Loucy (cell line): ENCODE measurements around the gene AUNIP.

Source experiments
- H2AFZ ChIP-seq: fragments of 200-600 bp; sonication (generic); 2 replicates; pipeline ENCODE4 v1.6.0; 2016; ENCODE audit warnings: antibody characterized with exemption, mild to moderate bottlenecking, low read length, moderate library complexity
- H3F3A ChIP-seq: fragments of 200-600 bp; 2 replicates; pipeline ENCODE4 v1.6.0; 2016; ENCODE audit warnings: antibody characterized with exemption, low read depth, mild to moderate bottlenecking
- H3K27me3 ChIP-seq: fragments of 200-600 bp; sonication (generic); 2 replicates; pipeline ENCODE4 v1.6.1; 2014; ENCODE audit warnings: low read length, mild to moderate bottlenecking; ENCODE audit not compliant: insufficient read depth, poor library complexity, severe bottlenecking
- H3K36me3 ChIP-seq: fragments of 200-600 bp; sonication (generic); 2 replicates; pipeline ENCODE4 v1.6.1; 2016; ENCODE audit warnings: low read length; ENCODE audit not compliant: insufficient read depth
- H3K4me1 ChIP-seq: fragments of 200-600 bp; sonication (generic); 2 replicates; pipeline ENCODE4 v1.5.1; 2014; ENCODE audit warnings: low read length, mild to moderate bottlenecking; ENCODE audit not compliant: insufficient read depth, poor library complexity, severe bottlenecking
- H3K4me2 ChIP-seq: fragments of 200-600 bp; sonication (generic); 2 replicates; pipeline ENCODE4 v1.6.0; 2014; ENCODE audit warnings: antibody characterized with exemption, low read length, low read depth, mild to moderate bottlenecking; ENCODE audit not compliant: poor library complexity, severe bottlenecking
- H3K4me3 ChIP-seq: fragments of 200-600 bp; sonication (generic); 2 replicates; pipeline ENCODE4 v1.5.1; 2014; ENCODE audit warnings: low read length, mild to moderate bottlenecking, mixed read lengths; ENCODE audit not compliant: poor library complexity, severe bottlenecking
- H3K79me2 ChIP-seq: fragments of 200-600 bp; sonication (generic); 2 replicates; pipeline ENCODE4 v1.6.1; 2014; ENCODE audit warnings: low read length; ENCODE audit not compliant: insufficient read depth
- H3K9ac ChIP-seq: fragments of 200-600 bp; sonication (generic); 2 replicates; pipeline ENCODE4 v1.6.0; 2014; ENCODE audit warnings: mild to moderate bottlenecking, low read depth, low read length, moderate library complexity; ENCODE audit not compliant: poor library complexity, severe bottlenecking
- H3K9me2 ChIP-seq: fragments of 200-600 bp; sonication (generic); replicated peaks from 2 replicates; pipeline ENCODE4 v1.6.1; 2016; ENCODE audit warnings: low read depth, low read length, mixed read lengths
- H3K9me3 ChIP-seq: fragments of 200-600 bp; sonication (generic); 2 replicates; pipeline ENCODE4 v1.6.1; 2014; ENCODE audit warnings: mild to moderate bottlenecking, antibody characterized with exemption, low read length, low read depth; ENCODE audit not compliant: insufficient read depth
- H4K20me1 ChIP-seq: fragments of 200-600 bp; sonication (generic); 2 replicates; pipeline ENCODE4 v1.6.0; 2014; ENCODE audit warnings: antibody characterized with exemption, low read length, mild to moderate bottlenecking; ENCODE audit not compliant: insufficient read depth, poor library complexity, severe bottlenecking
- CTCF ChIP-seq: fragments of 200-600 bp; sonication (generic); conservative IDR thresholded peaks from 2 replicates; pipeline ENCODE4 v1.5.1; 2014; ENCODE audit warnings: mild to moderate bottlenecking, antibody characterized with exemption, low read length
- EZH2phosphoT487 ChIP-seq: fragments of 200-600 bp; IDR thresholded peaks from 2 replicates; pipeline ENCODE4 v1.6.1; 2018; ENCODE audit warnings: antibody characterized with exemption, mild to moderate bottlenecking, moderate library complexity, borderline replicate concordance

Gene AUNIP

GRCh38 chr1:25798666-25799351 is 60.4 kb downstream of the AUNIP start:
- TF ChIP-seq EZH2phosphoT487 (no peak), CTCF (no peak)
- H3F3A ChIP-seq = no peaks in the 10 kb centered on the region
- H3K36me3 ChIP-seq = no peaks in the 10 kb centered on the region
- no peak overlapping the region for H3K9ac ChIP-seq
- no peaks in the 10 kb centered on the region for H4K20me1 ChIP-seq
- no peak overlapping the region for H3K4me2 ChIP-seq
- H3K79me2 ChIP-seq = no peaks in the 10 kb centered on the region
- peaks cover 11% of the 10 kb centered on the region for H3K27me3 ChIP-seq
- no peak overlapping the region for H2AFZ ChIP-seq
- H3K9me2 ChIP-seq = no peaks in the 10 kb centered on the region
- H3K4me3 ChIP-seq = no peak overlapping the region
- no peaks in the 10 kb centered on the region for H3K9me3 ChIP-seq
- no peaks in the 10 kb centered on the region for H3K4me1 ChIP-seq

GRCh38 chr1:25797939-25798338 is 61.3 kb downstream of the AUNIP start:
- Histone ChIP-seq H3K9me3 (no peaks in the 10 kb centered on the region), H3K4me1 (no peaks in the 10 kb centered on the region), H3K27me3 (peaks cover 11% of the 10 kb centered on the region), H3F3A (no peaks in the 10 kb centered on the region), H3K9me2 (no peaks in the 10 kb centered on the region), H3K4me3 (no peak overlapping the region), H3K36me3 (no peaks in the 10 kb centered on the region), H4K20me1 (no peaks in the 10 kb centered on the region), H3K9ac (no peak overlapping the region), H2AFZ (no peak overlapping the region), H3K79me2 (no peaks in the 10 kb centered on the region), H3K4me2 (no peak overlapping the region)
- no peak for TF ChIP-seq EZH2phosphoT487
- peak; percentile 82 for TF ChIP-seq CTCF

GRCh38 chr1:25796811-25797458 is 62.3 kb downstream of the AUNIP start:
- Histone ChIP-seq H3K36me3 (no peaks in the 10 kb centered on the region), H3K4me1 (no peaks in the 10 kb centered on the region), H3K27me3 (peaks cover 11% of the 10 kb centered on the region), H3K4me2 (no peak overlapping the region), H3K79me2 (no peaks in the 10 kb centered on the region), H3F3A (no peaks in the 10 kb centered on the region), H4K20me1 (no peaks in the 10 kb centered on the region), H3K9me3 (no peaks in the 10 kb centered on the region), H3K9ac (no peak overlapping the region), H3K9me2 (no peaks in the 10 kb centered on the region), H3K4me3 (no peak overlapping the region), H2AFZ (no peak overlapping the region)
- TF ChIP-seq EZH2phosphoT487 = no peak
- TF ChIP-seq CTCF = peak; percentile 87
